Measurements from ENCODE around the gene SRL.

The SRL gene

DNA sequence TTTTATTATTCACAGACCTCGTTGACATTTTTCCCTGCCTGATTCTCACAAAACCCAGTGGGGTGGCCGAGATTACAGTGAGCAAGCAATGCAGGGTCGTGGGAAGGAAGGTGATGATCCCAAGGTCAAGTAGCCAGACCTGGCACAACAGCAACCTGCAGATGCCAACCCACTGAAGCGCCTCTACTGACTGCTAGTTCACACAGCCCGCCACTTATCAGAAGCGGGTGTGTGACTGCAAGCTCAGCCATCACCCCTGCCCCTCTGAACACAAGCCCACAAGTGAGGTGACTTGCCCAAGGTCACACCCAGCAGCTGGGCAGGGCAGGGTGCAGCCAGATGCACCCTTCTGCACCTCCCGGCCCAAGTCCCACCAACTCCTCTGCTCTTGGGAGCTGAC lies 23.8 kb upstream of the SRL start:
- Histone ChIP-seq H3K4me3 (ENCODE audit: low read length in 2 of 2) (no peak overlapping the region), H2AK5ac (ENCODE audit: low read depth, low read length) (peak overlapping the region; percentile 20), H2BK12ac (ENCODE audit: low read length) (no peak overlapping the region), H3K36me3 (replicated peaks in 1 of 2; ENCODE audit: control insufficient read depth in 2 of 2, insufficient read depth in 2 of 2, low read length in 2 of 2) (peaks cover 18 to 41% of the 10 kb centered on the region in 2 donors), H3K4ac (ENCODE audit: low read length) (no peak overlapping the region), H4K91ac (ENCODE audit: low read depth, low read length, poor library complexity) (no peak overlapping the region), H3K9ac (ENCODE audit: low read depth, low read length, poor library complexity) (no peak overlapping the region), H3K4me1 (ENCODE audit: control insufficient read depth in 2 of 2, insufficient read depth in 1 of 2, low read depth in 1 of 2, low read length in 2 of 2) (peaks cover 5 to 11% of the 10 kb centered on the region in 2 donors), H3K27me3 (ENCODE audit: control insufficient read depth in 3 of 3, insufficient read depth in 3 of 3, low read depth in 1 of 3, low read length in 3 of 3) (no peaks in the 10 kb centered on the region), H3K18ac (ENCODE audit: low read length) (no peak overlapping the region), H2AFZ (ENCODE audit: low read length) (no peak overlapping the region), H2BK15ac (ENCODE audit: low read length) (no peak overlapping the region), H2BK5ac (ENCODE audit: low read length) (no peak overlapping the region), H3K27ac (replicated peaks; ENCODE audit: low read length) (no peak overlapping the region), H3K4me2 (ENCODE audit: insufficient read depth, low read length, poor library complexity, severe bottlenecking) (no peak overlapping the region), H3K9me3 (replicated peaks in 1 of 2; ENCODE audit: control insufficient read depth in 2 of 2, insufficient read depth in 1 of 2, low read depth in 1 of 2, low read length in 2 of 2) (no peaks in the 10 kb centered on the region), H3K79me1 (ENCODE audit: low read depth, low read length) (peaks cover 34% of the 10 kb centered on the region), H3K14ac (ENCODE audit: low read length) (no peak overlapping the region), H3K23ac (ENCODE audit: low read depth, low read length, poor library complexity) (no peak overlapping the region), H2BK120ac (ENCODE audit: low read depth, low read length) (no peak overlapping the region), H4K8ac (ENCODE audit: low read depth, low read length) (no peak overlapping the region)
- WGBS, 2 donors (ENCODE audit: extremely low coverage in 2 of 2, insufficient read length in 2 of 2, insufficient replicate concordance in 1 of 2): no CpG with 5 or more reads among the region's 7 CpGs
- no peak for DNase-seq (ENCODE audit: low spot score)

DNA sequence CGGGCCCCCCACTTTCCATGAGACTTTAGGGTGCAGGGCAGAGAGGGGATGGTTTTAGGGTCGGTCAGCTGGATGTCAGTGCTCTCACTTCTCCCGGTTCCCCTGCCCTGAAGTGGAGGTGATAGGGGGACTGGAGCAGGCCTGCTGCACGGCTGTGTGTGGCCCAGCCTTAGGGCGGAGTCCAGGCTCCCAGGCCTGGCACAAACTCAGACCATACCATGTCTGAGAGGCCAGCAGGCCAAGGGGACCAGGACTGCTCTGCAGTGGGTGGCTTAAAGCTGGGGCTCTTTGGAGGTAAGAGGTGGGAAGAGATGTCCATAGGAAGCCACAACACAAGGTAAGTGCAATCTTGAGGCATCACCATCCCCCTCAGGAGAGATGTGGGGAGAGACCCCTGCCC lies 22.7 kb upstream of the SRL start:
- Histone ChIP-seq H3K27me3 (ENCODE audit: control insufficient read depth in 3 of 3, insufficient read depth in 3 of 3, low read depth in 1 of 3, low read length in 3 of 3) (no peaks in the 10 kb centered on the region), H2AFZ (ENCODE audit: low read length) (no peak overlapping the region), H3K18ac (ENCODE audit: low read length) (peak overlapping the region; percentile 82), H2BK12ac (ENCODE audit: low read length) (peak overlapping the region; percentile 22), H3K27ac (replicated peaks; ENCODE audit: low read length) (no peak overlapping the region), H2BK15ac (ENCODE audit: low read length) (no peak overlapping the region), H3K9me3 (replicated peaks in 1 of 2; ENCODE audit: control insufficient read depth in 2 of 2, insufficient read depth in 1 of 2, low read depth in 1 of 2, low read length in 2 of 2) (no peaks in the 10 kb centered on the region), H2AK5ac (ENCODE audit: low read depth, low read length) (peak overlapping the region; percentile 83), H3K14ac (ENCODE audit: low read length) (peak overlapping the region; percentile 56), H3K36me3 (replicated peaks in 1 of 2; ENCODE audit: control insufficient read depth in 2 of 2, insufficient read depth in 2 of 2, low read length in 2 of 2) (peaks cover 24 to 48% of the 10 kb centered on the region in 2 donors), H3K9ac (ENCODE audit: low read depth, low read length, poor library complexity) (no peak overlapping the region), H2BK5ac (ENCODE audit: low read length) (peak overlapping the region; percentile 49), H3K4me3 (ENCODE audit: low read length in 2 of 2) (no peak overlapping the region), H3K4ac (ENCODE audit: low read length) (no peak overlapping the region), H3K23ac (ENCODE audit: low read depth, low read length, poor library complexity) (no peak overlapping the region), H2BK120ac (ENCODE audit: low read depth, low read length) (no peak overlapping the region), H4K8ac (ENCODE audit: low read depth, low read length) (no peak overlapping the region), H3K4me2 (ENCODE audit: insufficient read depth, low read length, poor library complexity, severe bottlenecking) (no peak overlapping the region), H4K91ac (ENCODE audit: low read depth, low read length, poor library complexity) (no peak overlapping the region), H3K4me1 (ENCODE audit: control insufficient read depth in 2 of 2, insufficient read depth in 1 of 2, low read depth in 1 of 2, low read length in 2 of 2) (peaks cover 2 to 8% of the 10 kb centered on the region in 2 donors), H3K79me1 (ENCODE audit: low read depth, low read length) (peaks cover 33% of the 10 kb centered on the region)
- DNase-seq (ENCODE audit: low spot score): no peak
- no CpG with 5 or more reads among the region's 5 CpGs for WGBS, 2 donors (ENCODE audit: extremely low coverage in 2 of 2, insufficient read length in 2 of 2, insufficient replicate concordance in 1 of 2)

DNA sequence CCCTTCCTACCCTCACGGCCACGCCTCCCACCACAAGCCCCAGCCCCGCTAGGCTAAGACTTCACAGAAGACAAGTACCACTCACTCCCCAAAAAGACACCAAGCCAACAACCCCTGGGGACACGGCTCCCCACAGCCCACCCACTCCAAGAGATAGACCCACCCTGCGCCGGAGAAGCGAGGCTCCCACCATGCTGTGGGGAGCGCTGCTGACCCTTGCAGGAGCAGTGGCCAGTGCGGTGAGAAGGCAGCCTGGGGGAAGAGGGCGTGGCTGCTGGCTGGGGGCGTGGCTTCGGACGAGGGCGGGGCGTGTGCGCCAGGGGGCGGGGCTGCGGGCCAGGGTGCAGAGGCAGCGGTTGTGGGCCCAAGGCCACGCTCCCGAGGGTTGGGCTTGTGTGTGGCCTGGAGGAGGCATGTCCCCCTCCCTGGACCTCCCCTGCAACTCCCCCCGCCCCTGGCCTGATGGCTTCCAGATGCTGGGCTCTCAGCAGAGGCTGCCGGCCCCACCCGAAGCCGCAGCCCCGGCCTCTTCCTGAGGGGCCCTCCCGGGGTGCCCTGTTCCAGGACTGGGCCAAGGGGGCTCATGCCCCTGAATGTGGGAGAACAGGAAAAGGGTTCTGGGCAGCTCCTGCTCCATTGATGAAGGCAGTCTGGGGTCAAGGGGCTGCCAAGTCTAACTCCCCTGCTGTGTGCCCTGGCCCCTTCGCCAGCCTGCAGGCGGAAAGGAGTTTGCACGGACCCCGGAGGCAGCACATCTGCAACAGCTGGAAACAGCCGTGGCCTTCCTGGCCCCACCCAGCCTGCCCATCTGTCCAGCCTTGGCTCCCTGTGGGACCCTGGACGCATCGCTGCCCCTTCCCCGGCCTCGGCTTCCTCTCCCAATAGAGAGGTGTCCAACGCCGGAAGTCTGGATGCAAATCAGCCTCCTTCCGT lies 21.9 kb upstream of the SRL start:
- Histone ChIP-seq H3K79me1 (ENCODE audit: low read depth, low read length) (peaks cover 33% of the 10 kb centered on the region), H2BK120ac (ENCODE audit: low read depth, low read length) (no peak overlapping the region), H2BK5ac (ENCODE audit: low read length) (peak overlapping the region; percentile 49), H3K36me3 (replicated peaks in 1 of 2; ENCODE audit: control insufficient read depth in 2 of 2, insufficient read depth in 2 of 2, low read length in 2 of 2) (peaks cover 26 to 55% of the 10 kb centered on the region in 2 donors), H3K9ac (ENCODE audit: low read depth, low read length, poor library complexity) (no peak overlapping the region), H3K4me1 (ENCODE audit: control insufficient read depth in 2 of 2, insufficient read depth in 1 of 2, low read depth in 1 of 2, low read length in 2 of 2) (peaks cover 2 to 8% of the 10 kb centered on the region in 2 donors), H3K4me3 (ENCODE audit: low read length in 2 of 2) (no peak overlapping the region), H2AFZ (ENCODE audit: low read length) (no peak overlapping the region), H3K14ac (ENCODE audit: low read length) (no peak overlapping the region), H4K8ac (ENCODE audit: low read depth, low read length) (no peak overlapping the region), H3K18ac (ENCODE audit: low read length) (peak overlapping the region; percentile 82), H3K27me3 (ENCODE audit: control insufficient read depth in 3 of 3, insufficient read depth in 3 of 3, low read depth in 1 of 3, low read length in 3 of 3) (no peaks in the 10 kb centered on the region), H3K27ac (replicated peaks; ENCODE audit: low read length) (no peak overlapping the region), H3K4me2 (ENCODE audit: insufficient read depth, low read length, poor library complexity, severe bottlenecking) (no peak overlapping the region), H2BK12ac (ENCODE audit: low read length) (no peak overlapping the region), H2BK15ac (ENCODE audit: low read length) (no peak overlapping the region), H2AK5ac (ENCODE audit: low read depth, low read length) (peak overlapping the region; percentile 83), H4K91ac (ENCODE audit: low read depth, low read length, poor library complexity) (no peak overlapping the region), H3K23ac (ENCODE audit: low read depth, low read length, poor library complexity) (peak overlapping the region; percentile 75), H3K9me3 (replicated peaks in 1 of 2; ENCODE audit: control insufficient read depth in 2 of 2, insufficient read depth in 1 of 2, low read depth in 1 of 2, low read length in 2 of 2) (no peaks in the 10 kb centered on the region), H3K4ac (ENCODE audit: low read length) (no peak overlapping the region)
- DNase-seq (ENCODE audit: low spot score): peak; percentile 48
- no CpG with 5 or more reads among the region's 39 CpGs for WGBS, 2 donors (ENCODE audit: extremely low coverage in 2 of 2, insufficient read length in 2 of 2, insufficient replicate concordance in 1 of 2)

DNA sequence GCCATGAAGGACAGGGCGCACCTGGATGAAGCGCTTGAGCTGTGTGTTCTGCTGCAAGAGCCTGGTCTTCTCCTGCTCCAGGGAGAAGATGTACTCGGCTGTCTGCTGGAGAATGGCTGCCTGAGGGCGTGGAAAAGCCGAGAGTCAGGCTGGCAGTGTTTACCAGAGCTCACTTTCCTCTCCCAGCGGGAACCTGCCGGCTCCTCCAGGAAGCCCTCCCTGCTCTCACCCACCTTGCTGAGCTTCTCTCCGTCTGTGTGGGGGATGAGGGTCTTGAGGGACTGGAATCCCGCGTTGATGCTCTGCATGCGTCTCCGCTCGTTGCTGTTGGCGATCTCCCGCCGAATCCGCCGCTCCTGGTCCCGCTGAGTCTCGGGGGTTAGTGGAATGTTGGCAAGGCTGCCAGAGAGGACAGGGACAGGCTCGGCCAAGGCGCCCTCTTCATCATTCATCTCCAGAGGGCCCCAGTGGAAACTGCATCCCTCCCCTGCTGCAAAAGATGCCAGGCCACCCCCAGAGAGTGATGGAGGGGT lies 20.5 kb upstream of the SRL start:
- H3K27me3 ChIP-seq (ENCODE audit: control insufficient read depth in 3 of 3, insufficient read depth in 3 of 3, low read depth in 1 of 3, low read length in 3 of 3): no peaks in the 10 kb centered on the region
- no peaks in the 10 kb centered on the region for H3K9me3 ChIP-seq (replicated peaks in 1 of 2; ENCODE audit: control insufficient read depth in 2 of 2, insufficient read depth in 1 of 2, low read depth in 1 of 2, low read length in 2 of 2)
- peaks cover 32 to 57% of the 10 kb centered on the region in 2 donors for H3K36me3 ChIP-seq (replicated peaks in 1 of 2; ENCODE audit: control insufficient read depth in 2 of 2, insufficient read depth in 2 of 2, low read length in 2 of 2)
- H3K4me2 ChIP-seq (ENCODE audit: insufficient read depth, low read length, poor library complexity, severe bottlenecking): no peak overlapping the region
- no peak overlapping the region for H3K14ac ChIP-seq (ENCODE audit: low read length)
- H3K18ac ChIP-seq (ENCODE audit: low read length): peak overlapping the region; percentile 52
- H3K4ac ChIP-seq (ENCODE audit: low read length): no peak overlapping the region
- H2AK5ac ChIP-seq (ENCODE audit: low read depth, low read length): peak overlapping the region; percentile 47
- peaks cover 2 to 8% of the 10 kb centered on the region in 2 donors for H3K4me1 ChIP-seq (ENCODE audit: control insufficient read depth in 2 of 2, insufficient read depth in 1 of 2, low read depth in 1 of 2, low read length in 2 of 2)
- no peak overlapping the region for H2BK120ac ChIP-seq (ENCODE audit: low read depth, low read length)
- no peak overlapping the region for H3K4me3 ChIP-seq (ENCODE audit: low read length in 2 of 2)
- no peak overlapping the region for H3K23ac ChIP-seq (ENCODE audit: low read depth, low read length, poor library complexity)
- H3K79me1 ChIP-seq (ENCODE audit: low read depth, low read length): peaks cover 31% of the 10 kb centered on the region
- no peak overlapping the region for H2AFZ ChIP-seq (ENCODE audit: low read length)
- DNase-seq (ENCODE audit: low spot score): no peak
- H2BK5ac ChIP-seq (ENCODE audit: low read length): no peak overlapping the region
- no peak overlapping the region for H2BK15ac ChIP-seq (ENCODE audit: low read length)
- H2BK12ac ChIP-seq (ENCODE audit: low read length): no peak overlapping the region
- H3K9ac ChIP-seq (ENCODE audit: low read depth, low read length, poor library complexity): no peak overlapping the region
- no peak overlapping the region for H4K8ac ChIP-seq (ENCODE audit: low read depth, low read length)
- H3K27ac ChIP-seq (replicated peaks; ENCODE audit: low read length): no peak overlapping the region
- H4K91ac ChIP-seq (ENCODE audit: low read depth, low read length, poor library complexity): no peak overlapping the region
- WGBS, 2 donors (ENCODE audit: extremely low coverage in 2 of 2, insufficient read length in 2 of 2, insufficient replicate concordance in 1 of 2): no CpG with 5 or more reads among the region's 22 CpGs

Measured in neuronal stem cell (in vitro differentiated cells).